ENCODE results near the gene CNTNAP1. TPM values are rescaled to one million over a fixed set of nuclear protein-coding genes. Genes with fewer than 3 reads are reported as not detected.

CNTNAP1 gene
- total and polyA plus RNA-seq, 9 of the 15 experiments (the other 6 are each of a cell fraction or from before 2014, with no cell fraction given): 0.10 to 1.8 (median 0.62) TPM

GRCh38 chr17:42632949-42633444, 49.3 kb upstream of the CNTNAP1 start (continued):
- 0 out of 2 replicates have a peak, but pooled peaks have one; percentile 45 for TF ChIP-seq BHLHE40 (IDR thresholded peaks at IDR 0.05; ENCODE audit: low read length)
- TF ChIP-seq XRCC5 (IDR thresholded peaks at IDR 0.05; ENCODE audit: low read depth, low read length): no peak
- TF ChIP-seq TBL1XR1 (IDR thresholded peaks at IDR 0.05; ENCODE audit: low read length in 2 of 2): peak in 1 of 2 experiments; percentile 42; a peak in 2 of 4 replicates
- peak; percentile 85 for TF ChIP-seq SOX6 (IDR thresholded peaks at IDR 0.05)
- peak; percentile 73; the same call in 1 of the 2 replicates for TF ChIP-seq SMARCA4 (IDR thresholded peaks at IDR 0.05)
- TF ChIP-seq AFF1 (IDR thresholded peaks at IDR 0.05; ENCODE audit: low read depth in 1 of 2, partially characterized antibody in 2 of 2): no peak
- TF ChIP-seq ZNF253 (CRISPR knock-in tag; conservative IDR thresholded peaks at IDR 0.05): no peak
- peak in 1 of 2 experiments; percentile 76; a peak in 3 of 4 replicates for TF ChIP-seq TRIM24 (IDR thresholded peaks at IDR 0.05)
- TF ChIP-seq ZBTB17 (CRISPR knock-in tag; IDR thresholded peaks at IDR 0.05): peak; percentile 94
- TF ChIP-seq FOXM1 (IDR thresholded peaks at IDR 0.05; ENCODE audit: low read depth): peak; percentile 57
- no peak for TF ChIP-seq FOXM1 (CRISPR knock-in tag; IDR thresholded peaks at IDR 0.05; ENCODE audit: low read depth)
- no peak for TF ChIP-seq MEF2D (tag; conservative IDR thresholded peaks at IDR 0.05; ENCODE audit: low read depth)
- TF ChIP-seq ZNF518B (CRISPR knock-in tag; IDR thresholded peaks at IDR 0.05): no peak
- TF ChIP-seq ZNF274 (IDR thresholded peaks at IDR 0.05; ENCODE audit: borderline replicate concordance, low read depth, low read length): no peak
- peak; percentile 75; the same call in 1 of the 2 replicates for TF ChIP-seq CC2D1A (IDR thresholded peaks at IDR 0.05)
- peak; percentile 47 for TF ChIP-seq CCNT2 (IDR thresholded peaks at IDR 0.05; ENCODE audit: borderline replicate concordance, extremely low read depth, insufficient read length, low read depth, low read length)
- TF ChIP-seq PKNOX1 (IDR thresholded peaks at IDR 0.05): peak; percentile 93
- TF ChIP-seq ILK (tag; IDR thresholded peaks at IDR 0.05; ENCODE audit: borderline replicate concordance, low read depth): no peak
- peak; percentile 53 for TF ChIP-seq HDAC3 (IDR thresholded peaks at IDR 0.05; ENCODE audit: borderline replicate concordance, partially characterized antibody)
- TF ChIP-seq ESRRA (IDR thresholded peaks at IDR 0.05; ENCODE audit: borderline replicate concordance, low read depth): peak; percentile 76

Measured in K562 (cell line).